ENCODE data around the gene DIDO1.

DIDO1 gene

GRCh38 chr20:62942456-62942855 lies 16.2 kb upstream of the DIDO1 start:
- no peak for TF ChIP-seq CTCF (IDR thresholded peaks at IDR 0.05; ENCODE audit: borderline replicate concordance, control extremely low read depth, extremely low read depth, insufficient read depth, missing control alignments)
- DNase-seq (ENCODE audit: low spot score), result no peak
- in situ Hi-C loops (cut with MboI; ENCODE audit: low sequenced_read_pairs, unreplicated experiment), result no loop called here

DNA sequence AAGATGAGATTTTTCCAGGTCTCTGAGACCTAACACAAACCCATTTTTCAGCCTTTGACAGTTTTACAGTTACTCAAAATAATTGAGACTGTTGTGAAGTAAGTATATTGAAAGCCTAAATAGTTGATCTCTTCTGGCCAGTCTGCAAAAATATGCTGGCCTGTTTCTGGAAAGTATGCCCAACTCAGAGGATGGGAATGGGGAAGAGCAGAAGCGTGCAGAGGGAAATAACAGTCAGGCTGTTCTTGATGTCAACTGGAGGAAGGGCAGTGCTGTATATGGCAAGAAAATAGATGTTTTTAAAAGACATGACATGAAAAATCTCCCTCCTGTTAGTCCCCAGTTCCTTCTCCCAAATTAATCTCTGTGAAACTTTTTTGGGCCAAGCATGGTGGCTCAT lies 15.5 kb upstream of the DIDO1 start:
- no peak for DNase-seq (ENCODE audit: low spot score)
- TF ChIP-seq CTCF (IDR thresholded peaks at IDR 0.05; ENCODE audit: borderline replicate concordance, control extremely low read depth, extremely low read depth, insufficient read depth, missing control alignments), result no peak
- in situ Hi-C loops (cut with MboI; ENCODE audit: low sequenced_read_pairs, unreplicated experiment), result no loop called here

GRCh38 chr20:62940875-62941274 lies 14.6 kb upstream of the DIDO1 start:
- no peak for DNase-seq (ENCODE audit: low spot score)
- no peak for TF ChIP-seq CTCF (IDR thresholded peaks at IDR 0.05; ENCODE audit: borderline replicate concordance, control extremely low read depth, extremely low read depth, insufficient read depth, missing control alignments)
- in situ Hi-C loops (cut with MboI; ENCODE audit: low sequenced_read_pairs, unreplicated experiment), result no loop called here

DNA sequence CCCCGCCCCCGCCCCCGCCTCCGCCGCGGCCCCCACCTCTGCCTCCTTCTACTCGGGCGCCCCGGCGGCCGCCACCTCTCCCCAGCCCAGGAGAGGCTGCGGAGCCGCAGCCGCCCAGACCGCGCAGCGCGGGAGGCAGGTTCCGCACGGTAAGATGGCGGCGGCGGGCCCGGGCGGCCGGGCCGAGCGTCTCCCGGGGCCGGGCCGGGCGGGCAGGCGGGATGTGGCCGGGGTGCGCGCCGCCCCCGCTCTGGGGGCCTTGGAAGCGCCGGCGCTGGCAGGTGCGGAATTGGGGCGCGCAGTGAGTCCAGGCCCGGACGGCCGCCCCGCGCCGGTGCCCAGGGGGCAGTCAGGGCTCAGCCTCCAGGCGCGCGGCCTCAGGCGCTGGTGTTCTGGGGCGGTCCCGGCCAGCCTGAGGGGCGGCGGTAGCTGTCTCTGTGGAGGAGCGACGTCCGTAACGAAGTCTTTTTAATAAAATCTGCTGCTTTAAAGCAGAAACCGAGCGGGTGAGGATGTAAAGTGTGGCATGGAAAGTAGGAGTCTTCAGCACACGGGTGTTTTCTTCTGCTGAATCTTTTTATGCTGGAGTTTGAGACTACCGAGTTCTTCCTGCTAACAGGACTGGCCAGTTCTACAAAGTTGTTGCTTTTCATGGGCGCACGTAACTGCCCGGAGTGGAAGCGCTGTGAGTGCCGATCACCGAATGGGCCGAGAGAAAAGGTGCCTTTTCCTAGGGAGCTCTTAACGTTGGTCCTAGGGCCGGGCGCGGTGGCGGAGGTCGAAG lies 12.0 kb upstream of the DIDO1 start, which contains the start of gene GID8:
TSS of gene GID8 (plus strand) at position 43 of the 784 bp plus-strand sequence. CDS start 3,356 bp downstream, outside the sequence.
- no peak for TF ChIP-seq CTCF (IDR thresholded peaks at IDR 0.05; ENCODE audit: borderline replicate concordance, control extremely low read depth, extremely low read depth, insufficient read depth, missing control alignments)
- in situ Hi-C loops (cut with MboI; ENCODE audit: low sequenced_read_pairs, unreplicated experiment), result no loop called here
- DNase-seq (ENCODE audit: low spot score), result peak; percentile 75

DNA sequence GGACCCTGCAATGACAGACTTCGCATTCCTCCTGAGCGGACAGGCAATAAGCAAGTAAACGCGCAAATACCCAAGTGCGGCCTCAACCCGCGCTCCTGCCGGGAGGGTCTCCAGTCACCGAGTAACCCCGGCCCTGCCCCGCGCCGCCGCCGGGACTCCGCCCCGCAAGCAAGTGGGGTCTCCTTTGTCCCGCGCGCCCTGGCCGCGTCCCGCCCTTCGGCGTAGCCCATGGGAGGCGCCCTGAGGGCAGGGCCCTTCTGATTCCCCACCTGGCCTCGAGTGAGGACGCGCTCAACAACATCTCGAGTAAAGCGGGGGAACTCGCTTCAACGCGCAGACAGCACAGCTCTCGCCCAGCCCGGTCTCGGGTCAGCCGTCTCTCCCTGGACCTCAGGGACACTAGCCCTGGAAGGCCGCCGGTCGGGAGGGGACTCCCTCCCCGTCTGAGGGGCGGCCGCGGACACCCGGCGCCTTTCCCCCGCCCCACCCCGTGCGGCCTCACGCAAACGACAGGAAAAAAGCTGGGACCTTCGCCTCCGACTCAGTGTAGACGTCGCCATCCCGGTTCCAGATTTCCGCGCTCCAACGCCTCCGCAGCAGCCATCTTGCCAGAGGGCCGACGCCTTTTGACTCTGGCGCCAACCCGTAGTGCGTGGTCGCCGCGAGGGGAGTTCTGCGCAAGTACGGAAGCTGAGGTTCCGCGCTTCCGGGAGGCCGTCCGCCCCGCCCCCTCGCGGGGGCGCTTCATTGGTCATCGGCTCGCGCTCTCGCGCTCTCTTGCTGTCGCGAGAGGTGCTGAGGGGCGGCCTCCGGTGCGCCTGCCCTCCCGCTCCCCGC lies 11.2 kb upstream of the DIDO1 start:
- in situ Hi-C loops (cut with MboI; ENCODE audit: low sequenced_read_pairs, unreplicated experiment), result no loop called here
- peak; percentile 97 for DNase-seq (ENCODE audit: low spot score)
- TF ChIP-seq CTCF (IDR thresholded peaks at IDR 0.05; ENCODE audit: borderline replicate concordance, control extremely low read depth, extremely low read depth, insufficient read depth, missing control alignments), result no peak

DNA sequence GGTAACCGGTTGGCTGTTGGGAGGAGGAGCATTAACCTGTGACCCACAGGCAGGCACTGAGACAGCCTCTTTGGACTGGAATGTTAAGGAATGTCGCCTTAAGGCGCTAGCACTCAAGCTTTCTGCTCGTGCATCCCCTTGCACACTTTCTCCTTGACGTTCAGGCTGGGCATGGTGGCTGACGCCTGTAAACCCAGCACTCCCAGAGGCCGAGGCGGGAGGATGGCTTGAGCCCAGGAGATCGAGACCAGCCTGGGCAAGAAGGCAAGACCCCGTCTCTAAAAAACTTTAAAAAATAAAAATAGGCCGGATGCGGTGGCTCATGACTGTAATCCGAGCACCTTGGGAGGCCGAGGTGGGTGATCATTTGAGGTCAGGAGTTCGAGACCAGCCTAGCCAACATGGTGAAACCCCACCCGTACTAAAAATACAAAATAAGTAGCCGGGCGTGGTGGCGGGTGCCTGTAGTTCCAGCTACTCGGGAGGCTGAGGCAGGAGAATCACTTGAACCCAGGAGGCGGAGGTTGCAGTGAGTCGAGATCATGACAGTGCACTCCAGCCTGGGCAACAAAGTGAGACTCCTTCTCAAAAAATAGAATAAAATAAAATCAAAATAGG lies 9.8 kb upstream of the DIDO1 start:
- DNase-seq (ENCODE audit: low spot score), result no peak
- in situ Hi-C loops (cut with MboI; ENCODE audit: low sequenced_read_pairs, unreplicated experiment), result no loop called here
- TF ChIP-seq CTCF (IDR thresholded peaks at IDR 0.05; ENCODE audit: borderline replicate concordance, control extremely low read depth, extremely low read depth, insufficient read depth, missing control alignments), result no peak

Data from GM13976 (cell line).